WI38 (cell line): ENCODE measurements around the gene ACBD5.

Experiments
- H3K4me3 ChIP-seq: 2 replicates; pipeline ENCODE4 v1.5.1; 2011; ENCODE audit warnings: low read depth, mild to moderate bottlenecking, control low read depth, low read length
- TF ChIP-seq, protein P1 (sequence below): IDR thresholded peaks from 2 replicates; pipeline ENCODE4 v1.5.1; 2012; ENCODE audit warnings: low read depth, mild to moderate bottlenecking, control low read depth, low read length

ACBD5 gene

GRCh38 chr10:27157150-27157549 is 83.4 kb downstream of the ACBD5 start:
- H3K4me3 ChIP-seq, result no peak overlapping the region
- TF ChIP-seq, protein P1, sequence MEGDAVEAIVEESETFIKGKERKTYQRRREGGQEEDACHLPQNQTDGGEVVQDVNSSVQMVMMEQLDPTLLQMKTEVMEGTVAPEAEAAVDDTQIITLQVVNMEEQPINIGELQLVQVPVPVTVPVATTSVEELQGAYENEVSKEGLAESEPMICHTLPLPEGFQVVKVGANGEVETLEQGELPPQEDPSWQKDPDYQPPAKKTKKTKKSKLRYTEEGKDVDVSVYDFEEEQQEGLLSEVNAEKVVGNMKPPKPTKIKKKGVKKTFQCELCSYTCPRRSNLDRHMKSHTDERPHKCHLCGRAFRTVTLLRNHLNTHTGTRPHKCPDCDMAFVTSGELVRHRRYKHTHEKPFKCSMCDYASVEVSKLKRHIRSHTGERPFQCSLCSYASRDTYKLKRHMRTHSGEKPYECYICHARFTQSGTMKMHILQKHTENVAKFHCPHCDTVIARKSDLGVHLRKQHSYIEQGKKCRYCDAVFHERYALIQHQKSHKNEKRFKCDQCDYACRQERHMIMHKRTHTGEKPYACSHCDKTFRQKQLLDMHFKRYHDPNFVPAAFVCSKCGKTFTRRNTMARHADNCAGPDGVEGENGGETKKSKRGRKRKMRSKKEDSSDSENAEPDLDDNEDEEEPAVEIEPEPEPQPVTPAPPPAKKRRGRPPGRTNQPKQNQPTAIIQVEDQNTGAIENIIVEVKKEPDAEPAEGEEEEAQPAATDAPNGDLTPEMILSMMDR, result no peak

DNA sequence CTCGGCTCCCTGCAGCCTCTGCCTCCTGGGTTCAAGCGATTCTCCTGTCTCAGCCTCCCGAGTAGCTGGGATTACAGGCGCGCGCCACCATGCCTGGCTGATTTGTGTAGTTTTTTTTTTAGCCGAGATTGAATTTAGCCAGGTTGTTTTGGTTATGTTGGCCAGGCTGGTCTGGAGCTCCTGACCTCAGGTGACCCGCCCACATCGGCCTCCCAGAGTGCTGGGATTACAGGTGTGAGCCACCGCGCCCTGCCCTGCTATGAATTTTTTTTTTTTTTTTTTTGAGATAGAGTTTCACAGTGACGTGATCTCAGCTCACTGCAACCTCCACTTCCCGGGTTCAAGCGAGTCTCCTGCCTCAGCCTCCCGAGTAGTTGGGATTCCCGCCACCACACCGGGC is 84.0 kb downstream of the ACBD5 start:
- peak overlapping the region; percentile 81 for H3K4me3 ChIP-seq

DNA sequence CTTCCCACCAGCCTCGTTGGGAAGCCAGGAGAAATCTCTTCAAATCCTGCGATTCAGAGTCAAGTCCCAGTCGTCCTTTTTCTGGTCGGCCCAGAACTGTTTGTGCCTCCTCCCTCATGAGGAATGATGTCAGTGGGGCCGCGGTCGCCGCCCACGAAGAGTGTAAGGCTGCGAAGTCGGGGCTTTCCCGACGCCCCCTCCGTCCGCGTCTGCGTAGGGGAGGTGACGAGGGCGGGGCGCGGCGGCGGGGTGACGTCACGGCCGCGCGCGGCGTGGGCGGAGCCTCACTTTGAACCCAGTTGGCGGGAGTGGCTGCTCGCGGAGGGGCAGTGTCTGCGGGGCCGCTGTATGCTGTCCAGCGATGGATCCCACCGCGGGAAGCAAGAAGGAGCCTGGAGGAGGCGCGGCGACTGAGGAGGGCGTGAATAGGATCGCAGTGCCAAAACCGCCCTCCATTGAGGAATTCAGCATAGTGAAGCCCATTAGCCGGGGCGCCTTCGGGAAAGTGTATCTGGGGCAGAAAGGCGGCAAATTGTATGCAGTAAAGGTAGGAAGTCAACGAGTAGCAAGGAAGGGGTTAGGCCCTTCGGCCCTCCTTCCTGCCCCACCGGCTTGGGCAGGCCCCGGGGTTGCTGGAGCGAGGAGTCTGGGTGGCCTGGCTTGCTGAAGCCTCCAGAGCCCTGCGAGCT is 85.4 kb downstream of the ACBD5 start, which contains the start of gene MASTL:
Gene MASTL (plus strand): TSS at position 287 of the 689 bp plus-strand sequence. CDS start 75 bp downstream, at position 362.
- TF ChIP-seq, protein P1, result no peak
- peak within 1 kb of the TSS; percentile 81 for H3K4me3 ChIP-seq

DNA sequence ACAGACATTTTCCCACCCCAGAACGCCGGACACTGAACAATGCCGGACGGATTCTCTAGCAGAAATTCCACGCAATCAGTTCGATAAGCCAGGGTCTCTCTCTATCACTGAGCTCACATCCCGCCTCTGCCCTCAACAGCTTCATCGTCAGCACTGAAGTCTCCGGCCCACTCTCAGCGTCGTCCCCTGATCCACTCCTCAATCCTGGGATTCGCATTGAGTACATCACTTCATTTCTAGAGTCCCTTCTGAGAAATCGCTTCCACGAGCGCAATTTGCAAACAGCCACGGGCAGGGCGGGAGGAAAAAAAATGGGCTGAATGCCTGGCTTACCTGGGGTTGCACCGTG is 86.8 kb downstream of the ACBD5 start:
- TF ChIP-seq, protein P1, result no peak
- peak overlapping the region; percentile 81 for H3K4me3 ChIP-seq

DNA sequence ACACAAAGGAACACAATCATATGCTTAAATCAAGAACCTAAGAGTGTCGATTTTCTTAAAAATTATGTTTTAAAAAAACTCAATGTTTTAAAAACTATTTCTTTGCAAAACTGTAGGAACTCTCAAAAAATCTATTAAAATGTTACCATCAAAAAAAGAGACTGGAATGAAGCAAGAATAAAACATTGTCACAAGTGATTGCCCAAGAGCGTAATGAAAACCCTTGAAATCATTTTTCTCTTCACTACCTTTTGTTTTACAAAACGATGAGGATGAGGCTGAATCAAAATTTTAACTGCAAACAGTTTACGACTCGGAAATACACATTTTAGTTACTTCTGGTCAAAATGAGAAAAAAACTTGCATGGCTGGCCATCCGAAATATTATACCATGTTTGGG is 87.3 kb downstream of the ACBD5 start:
- peak overlapping the region; percentile 81 for H3K4me3 ChIP-seq
- TF ChIP-seq, protein P1, result no peak

DNA sequence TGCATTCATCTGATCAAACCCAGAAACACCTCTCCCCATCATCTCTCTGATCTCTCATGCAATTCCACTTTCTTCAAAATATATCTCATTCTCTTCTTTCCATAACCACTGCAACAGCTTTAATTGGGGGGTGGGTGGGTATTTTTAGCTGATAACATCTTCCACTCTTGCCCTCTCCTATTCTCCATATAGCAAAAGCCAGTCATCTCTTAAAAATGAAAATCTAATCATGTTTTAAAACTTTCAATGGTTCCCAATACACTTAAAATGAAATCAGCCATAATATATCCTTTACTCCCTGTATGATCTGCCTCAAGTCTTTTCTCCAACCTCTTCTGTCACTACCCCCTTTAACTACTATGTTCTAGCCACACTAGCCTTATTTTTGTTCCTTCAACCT is 87.9 kb downstream of the ACBD5 start:
- TF ChIP-seq, protein P1, result no peak
- peak overlapping the region; percentile 81 for H3K4me3 ChIP-seq

DNA sequence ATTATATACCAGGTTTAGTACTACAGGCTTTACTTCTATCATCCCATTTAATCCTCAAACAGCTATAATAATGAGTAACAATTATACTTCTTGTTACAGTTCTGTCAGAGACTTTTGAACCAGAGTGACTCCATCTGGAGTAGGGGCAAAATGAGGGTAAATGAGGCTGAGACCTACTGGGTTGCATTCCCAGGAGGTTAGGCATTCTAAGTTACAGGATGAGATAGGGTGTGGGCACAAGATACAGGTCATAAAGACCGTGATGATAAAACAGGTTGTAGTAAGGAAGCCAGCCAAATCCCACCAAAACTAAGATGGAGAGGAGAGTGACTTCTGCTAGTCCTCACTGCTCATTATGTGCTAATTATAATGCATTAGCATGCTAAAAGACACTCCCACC is 90.3 kb downstream of the ACBD5 start:
- TF ChIP-seq, protein P1, result no peak
- no peak overlapping the region for H3K4me3 ChIP-seq

DNA sequence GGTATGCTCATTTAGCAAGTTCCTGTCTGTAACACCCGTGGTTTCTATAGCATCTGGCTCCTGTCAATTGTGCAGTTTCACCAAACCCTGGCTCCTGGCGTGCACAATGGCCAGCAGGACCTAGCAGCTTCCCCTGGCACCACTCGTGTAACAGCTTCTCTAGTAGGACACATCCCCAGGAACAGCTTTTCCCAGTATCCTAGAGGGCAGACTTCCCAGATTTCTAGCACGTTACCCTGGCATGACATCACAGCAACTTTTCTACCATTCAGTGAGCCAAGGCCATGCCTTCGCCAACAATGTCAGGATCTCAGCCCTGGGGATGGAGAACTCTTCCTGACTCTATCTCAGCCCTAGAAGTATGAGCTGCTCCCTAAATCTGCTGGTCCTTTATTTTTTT is 92.9 kb downstream of the ACBD5 start:
- no peak overlapping the region for H3K4me3 ChIP-seq
- TF ChIP-seq, protein P1, result no peak
